GM12878 (cell line): ENCODE results near the gene NGB. TPM values are rescaled to one million over a fixed set of nuclear protein-coding genes. Genes with fewer than 3 reads are reported as not detected.

ENCODE experiments used
- ATAC-seq: fragments of 200-7000 bp; cut with Tn5 transposase; 3 replicates; pipeline ENCODE4 v1.9.1; 2020; ENCODE audit warnings: mild to moderate bottlenecking, moderate library complexity
- BruUV-seq: library from RNA; stranded (reverse); fragments of 400-500 nt; replicated peaks from 2 replicates; lab custom pipeline; 2021; lab: Mats Ljungman, UMichigan
- CTCF ChIA-PET: fragments of 300-600 bp; sonication (Branson Sonifier 250); formaldehyde crosslinking; extraction: SDS; loops from one replicate; lab custom pipeline; 2021; ENCODE audit warnings: inconsistent platforms; lab: Yijun Ruan, JAX
- POLR2A ChIA-PET: fragments of 350-600 bp; formaldehyde crosslinking; extraction: SDS; loops from one replicate; lab custom pipeline; 2021; ENCODE audit warnings: inconsistent platforms; lab: Charles Lee
- RAD21 ChIA-PET: fragments of 300-600 bp; sonication (Branson Sonifier 250); formaldehyde crosslinking; loops from one replicate; lab custom pipeline; 2023; ENCODE audit warnings: antibody characterized with exemption; ENCODE audit not compliant: unreplicated experiment; lab: Charles Lee
- SMC1A ChIA-PET: fragments of 300-600 bp; sonication (Branson Sonifier 250); formaldehyde crosslinking; loops from one replicate; lab custom pipeline; 2023; ENCODE audit not compliant: unreplicated experiment, uncharacterized antibody; lab: Charles Lee
- DNase-seq: peaks from one replicate; pipeline ENCODE4 v3.0.0-alpha.2; 2011; ENCODE audit warnings: low read depth, low spot score
- FAIRE-seq: peaks from 3 replicates; lab custom pipeline; 2011; peaks lifted over from hg19 to GRCh38; lab: Jason Lieb, UNC
- H2AFZ ChIP-seq: 2 replicates; pipeline ENCODE4 v1.6.0; 2011; ENCODE audit warnings: low read depth, low read length, control low read depth; ENCODE audit not compliant: control insufficient read depth
- H3K27ac ChIP-seq: 2 replicates; pipeline ENCODE4 v1.5.1; 2011; ENCODE audit warnings: control low read depth; ENCODE audit not compliant: control insufficient read depth, insufficient read depth
- H3K27me3 ChIP-seq, 2 experiments: replicated peaks in 1 of 2; 2 replicates each; pipeline versions ENCODE4 v1.6.0 to v1.6.1; 2011; ENCODE audit warnings: low read length in 1 of 2; ENCODE audit not compliant: control insufficient read depth in 2 of 2, insufficient read depth in 2 of 2
- H3K36me3 ChIP-seq, 2 experiments: 2 replicates each; pipeline ENCODE4 v1.5.1; 2011; ENCODE audit warnings: low read length in 1 of 2; ENCODE audit not compliant: control insufficient read depth in 2 of 2, insufficient read depth in 2 of 2
- H3K4me1 ChIP-seq: 2 replicates; pipeline ENCODE4 v1.6.1; 2011; ENCODE audit warnings: mild to moderate bottlenecking, low read length, moderate library complexity, mixed read lengths; ENCODE audit not compliant: control insufficient read depth, insufficient read depth
- H3K4me2 ChIP-seq: 2 replicates; pipeline ENCODE4 v1.6.0; 2011; ENCODE audit warnings: control low read depth; ENCODE audit not compliant: control insufficient read depth, insufficient read depth
- H3K4me3 ChIP-seq: fragments of 200-600 bp; sonication (generic); 2 replicates; pipeline ENCODE4 v1.5.1; 2016
- H3K79me2 ChIP-seq: 2 replicates; pipeline ENCODE4 v1.6.0; 2011; ENCODE audit warnings: low read length; ENCODE audit not compliant: control insufficient read depth, insufficient read depth
- H3K9ac ChIP-seq: 2 replicates; pipeline ENCODE4 v1.8.0; 2011; ENCODE audit warnings: low read length, control low read depth, mixed read lengths; ENCODE audit not compliant: control insufficient read depth, insufficient read depth
- H3K9me3 ChIP-seq: replicated peaks from 3 replicates; pipeline ENCODE4 v1.5.1; 2011; ENCODE audit warnings: mild to moderate bottlenecking, low read length; ENCODE audit not compliant: control insufficient read depth, insufficient read depth
- H4K20me1 ChIP-seq: 2 replicates; pipeline ENCODE4 v1.6.0; 2011; ENCODE audit not compliant: control insufficient read depth, insufficient read depth
- MXI1 ChIP-seq: fragments of 150-350 bp; IDR thresholded peaks from 2 replicates; pipeline ENCODE4 v1.6.1; 2011; ENCODE audit warnings: low read depth, mild to moderate bottlenecking, inconsistent platforms, low read length, improper control_type of control experiment
- RCOR1 ChIP-seq: conservative IDR thresholded peaks from 2 replicates; pipeline ENCODE4 v1.6.1; 2012; ENCODE audit warnings: low read depth, low read length, improper control_type of control experiment
- ZNF207 ChIP-seq: fragments of 450-650 bp; IDR thresholded peaks from 2 replicates; pipeline ENCODE4 v1.6.1; 2014; ENCODE audit warnings: antibody characterized with exemption, mild to moderate bottlenecking, borderline replicate concordance
- ZNF217 ChIP-seq: fragments of 450-650 bp; IDR thresholded peaks from 2 replicates; pipeline ENCODE4 v1.6.1; 2017; ENCODE audit warnings: antibody characterized with exemption, mild to moderate bottlenecking
- WGBS: methylation state at CpG from one replicate; pipeline ENCODE4 v1.1.6; 2016; ENCODE audit warnings: low lambda C conversion rate; ENCODE audit not compliant: insufficient replicate concordance, insufficient coverage; ENCODE audit errors: missing lambda C conversion rate; 5-methylcytosine and 5-hydroxymethylcytosine counted together
- in situ Hi-C: fragments of 300-500 bp; cut with MboI; formaldehyde crosslinking; loops from 9 replicates; pipeline ENCODE4 v1.14.3; 2018; ENCODE audit warnings: mixed read lengths
- intact Hi-C: fragments of 100-400 bp; cut with micrococcal nuclease; formaldehyde crosslinking; loops from one replicate; pipeline ENCODE4 v1.14.2; 2022; ENCODE audit not compliant: unreplicated experiment
- polyA plus RNA-seq, 11 experiments: library from polyadenylated mRNA; depleted of rRNA in 4 of 11; unstranded in 6 of 11; stranded (reverse) in 5 of 11; fragments of >200 nt; fragmentation: Nextera tagmentation in 4 of 11; fragmentation: Illumina TruSeq in 1 of 11; extraction: Ambion mirVana in 4 of 11; extraction: Trizol in 1 of 11; gene quantifications; 1 replicate in 1 of 11; 2 replicates in 10 of 11; pipeline versions ENCODE4 v1.2.1 to v1.2.3, GENCODE V29; 2011 to 2016; ENCODE audit warnings: inconsistent platforms in 2 of 11, missing spikeins in 2 of 11, low read depth in 1 of 11
- total RNA-seq, 4 experiments: library from RNA; depleted of rRNA in 3 of 4; stranded (reverse); fragments of >200 nt in 3 of 4; fragmentation: Illumina TruSeq in 1 of 4; extraction: Trizol in 1 of 4; gene quantifications; 2 replicates each; pipeline versions ENCODE4 v1.2.1 to v1.2.3, GENCODE V29; 2013 to 2021
- TF ChIP-seq, protein P1 (sequence below): fragments of 450-650 bp; IDR thresholded peaks from 2 replicates; pipeline ENCODE4 v1.6.1; 2017; ENCODE audit warnings: borderline replicate concordance
- TF ChIP-seq, protein P2 (sequence below), 3 experiments: IDR thresholded peaks in 2 of 3; conservative IDR thresholded peaks in 1 of 3; 2 replicates each; pipeline ENCODE4 v1.5.1; 2011; ENCODE audit warnings: low read depth in 3 of 3, low read length in 3 of 3, mild to moderate bottlenecking in 3 of 3, control low read depth in 2 of 3, moderate library complexity in 2 of 3, inconsistent platforms in 1 of 3, mixed read lengths in 1 of 3; ENCODE audit not compliant: control insufficient read depth in 2 of 3, insufficient read depth in 1 of 3; ENCODE audit errors: extremely low read depth in 1 of 3

Gene NGB
- total and polyA plus RNA-seq, 10 of the 15 experiments (the other 5 are each of a cell fraction or from before 2014, with no cell fraction given), result 0.19 TPM; not detected in 9

DNA sequence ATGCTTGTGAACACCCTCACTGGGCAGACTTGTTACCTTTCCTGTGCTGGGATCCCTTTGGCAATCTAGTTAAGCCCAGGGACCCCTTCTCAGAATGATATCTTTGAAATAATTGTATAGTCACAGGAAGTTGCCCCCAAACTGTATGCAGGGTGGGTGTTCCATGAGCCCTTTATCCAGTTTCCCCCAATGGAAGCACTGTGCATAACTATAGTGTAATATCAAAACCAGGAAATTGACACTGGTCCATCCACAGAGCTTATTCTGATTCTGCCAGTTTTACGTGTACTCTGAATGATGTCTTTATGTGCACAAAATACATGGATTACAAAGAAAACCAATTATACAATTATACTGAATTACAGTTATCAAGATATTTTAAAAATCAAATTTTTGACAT lies 24.2 kb downstream of the NGB start (continued):
- TF ChIP-seq, protein P1, sequence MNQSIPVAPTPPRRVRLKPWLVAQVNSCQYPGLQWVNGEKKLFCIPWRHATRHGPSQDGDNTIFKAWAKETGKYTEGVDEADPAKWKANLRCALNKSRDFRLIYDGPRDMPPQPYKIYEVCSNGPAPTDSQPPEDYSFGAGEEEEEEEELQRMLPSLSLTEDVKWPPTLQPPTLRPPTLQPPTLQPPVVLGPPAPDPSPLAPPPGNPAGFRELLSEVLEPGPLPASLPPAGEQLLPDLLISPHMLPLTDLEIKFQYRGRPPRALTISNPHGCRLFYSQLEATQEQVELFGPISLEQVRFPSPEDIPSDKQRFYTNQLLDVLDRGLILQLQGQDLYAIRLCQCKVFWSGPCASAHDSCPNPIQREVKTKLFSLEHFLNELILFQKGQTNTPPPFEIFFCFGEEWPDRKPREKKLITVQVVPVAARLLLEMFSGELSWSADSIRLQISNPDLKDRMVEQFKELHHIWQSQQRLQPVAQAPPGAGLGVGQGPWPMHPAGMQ, result no peak
- TF ChIP-seq ZNF207 (no peak), MXI1 (no peak), RCOR1 (no peak)

GRCh38 chr14:77245820-77246219 lies 25.2 kb downstream of the NGB start:
- SMC1A ChIA-PET, result interaction anchor here (0.6 kb wide), 1 partner anchor 16 kb away, joined by 3 read pairs; no protein-coding TSS in a partner anchor
- intact Hi-C loops, result no loop called here

More at GRCh38 chr14:77245820-77246219, 25.2 kb downstream of the NGB start:
- in situ Hi-C loops, result no loop called here
- Histone ChIP-seq H3K4me3 (no peak overlapping the region), H4K20me1 (no peaks in the 10 kb centered on the region), H3K9ac (no peak overlapping the region)
- 40% methylated on average over 4 of the region's 4 CpGs for WGBS
- TF ChIP-seq ZNF217, result no peak
- TF ChIP-seq, protein P2, sequence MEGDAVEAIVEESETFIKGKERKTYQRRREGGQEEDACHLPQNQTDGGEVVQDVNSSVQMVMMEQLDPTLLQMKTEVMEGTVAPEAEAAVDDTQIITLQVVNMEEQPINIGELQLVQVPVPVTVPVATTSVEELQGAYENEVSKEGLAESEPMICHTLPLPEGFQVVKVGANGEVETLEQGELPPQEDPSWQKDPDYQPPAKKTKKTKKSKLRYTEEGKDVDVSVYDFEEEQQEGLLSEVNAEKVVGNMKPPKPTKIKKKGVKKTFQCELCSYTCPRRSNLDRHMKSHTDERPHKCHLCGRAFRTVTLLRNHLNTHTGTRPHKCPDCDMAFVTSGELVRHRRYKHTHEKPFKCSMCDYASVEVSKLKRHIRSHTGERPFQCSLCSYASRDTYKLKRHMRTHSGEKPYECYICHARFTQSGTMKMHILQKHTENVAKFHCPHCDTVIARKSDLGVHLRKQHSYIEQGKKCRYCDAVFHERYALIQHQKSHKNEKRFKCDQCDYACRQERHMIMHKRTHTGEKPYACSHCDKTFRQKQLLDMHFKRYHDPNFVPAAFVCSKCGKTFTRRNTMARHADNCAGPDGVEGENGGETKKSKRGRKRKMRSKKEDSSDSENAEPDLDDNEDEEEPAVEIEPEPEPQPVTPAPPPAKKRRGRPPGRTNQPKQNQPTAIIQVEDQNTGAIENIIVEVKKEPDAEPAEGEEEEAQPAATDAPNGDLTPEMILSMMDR (IDR thresholded peaks at IDR 0.05 in 2 of 3, conservative IDR thresholded peaks at IDR 0.05 in 1 of 3; ENCODE audit: control insufficient read depth in 2 of 3, extremely low read depth in 1 of 3, insufficient read depth in 1 of 3, low read depth in 3 of 3, low read length in 3 of 3), result 0 out of 6 replicates have a peak, but pooled peaks of 1 of the 3 experiments have one; percentile 18
- TF ChIP-seq, all 136 proteins: peak for 1
- Histone ChIP-seq H3K9me3 (no peaks in the 10 kb centered on the region), H3K79me2 (no peaks in the 10 kb centered on the region), H2AFZ (no peak overlapping the region), H3K27ac (no peak overlapping the region), H3K36me3 (no peaks in the 10 kb centered on the region), H3K27me3 (peaks cover 0 to 1% of the 10 kb centered on the region in 2 experiments; a peak in 1 of 4 replicates), H3K4me2 (no peak overlapping the region), H3K4me1 (no peaks in the 10 kb centered on the region)
- POLR2A ChIA-PET, result no interaction called here
- FAIRE-seq, result no peak
- no peak for ATAC-seq
- no peak for DNase-seq
- CTCF ChIA-PET, result interaction anchor here (1.7 kb wide), 1 partner anchor 11 kb away, joined by 4 read pairs; no protein-coding TSS in a partner anchor
- RAD21 ChIA-PET, result no interaction called here
- BruUV-seq, result no TSS peak
